GM21529 (cell line): ENCODE data around the gene TNP2.
"Not testable (repeated sequence)": the region's sequence is repeated elsewhere in the genome, so short reads cannot be mapped to it uniquely, and the experiment has no call there.

Experiments
- ATAC-seq: cut with Tn5 transposase; IDR thresholded peaks from one replicate; pipeline ENCODE4 v1.9.1; 2021; ENCODE audit not compliant: unreplicated experiment

TNP2 gene

GRCh38 chr16:11300560-11300892, 31.4 kb upstream of the TNP2 start:
- no peak for ATAC-seq

- no peak for ATAC-seq
Observed at GRCh38 chr16:11299865-11300559, 30.9 kb upstream of the TNP2 start.

DNA sequence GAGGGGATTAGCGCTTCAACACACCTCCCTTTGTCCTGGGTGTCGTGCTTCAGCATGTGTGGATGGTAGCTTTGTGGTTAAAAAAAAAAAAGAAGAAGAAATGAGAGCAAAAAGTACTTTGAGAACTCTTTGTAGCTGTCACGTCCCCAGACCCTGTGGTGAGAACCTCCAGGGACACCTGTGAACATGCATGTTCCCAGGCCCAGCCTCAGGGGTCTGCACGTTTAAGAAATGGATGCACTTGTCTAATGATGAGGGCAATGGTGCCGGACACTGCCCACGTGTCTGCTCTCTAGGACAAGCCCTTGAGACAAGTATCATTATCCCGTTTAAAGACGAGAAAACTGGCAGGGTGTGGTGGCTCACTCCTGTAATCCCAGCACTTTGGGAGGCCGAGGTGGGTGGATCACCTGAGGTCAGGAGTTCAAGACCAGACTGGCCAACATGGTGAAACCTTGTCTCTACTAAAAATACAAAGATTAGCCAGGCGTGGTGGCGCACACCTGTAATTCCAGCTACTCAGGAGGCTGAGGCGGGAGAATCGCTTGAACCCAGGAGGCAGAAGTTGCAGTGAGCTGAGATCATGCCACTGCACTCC, 29.9 kb upstream of the TNP2 start:
- ATAC-seq: not testable (repeated sequence)

GRCh38 chr16:11298143-11298900, 29.2 kb upstream of the TNP2 start:
- ATAC-seq: no peak

DNA sequence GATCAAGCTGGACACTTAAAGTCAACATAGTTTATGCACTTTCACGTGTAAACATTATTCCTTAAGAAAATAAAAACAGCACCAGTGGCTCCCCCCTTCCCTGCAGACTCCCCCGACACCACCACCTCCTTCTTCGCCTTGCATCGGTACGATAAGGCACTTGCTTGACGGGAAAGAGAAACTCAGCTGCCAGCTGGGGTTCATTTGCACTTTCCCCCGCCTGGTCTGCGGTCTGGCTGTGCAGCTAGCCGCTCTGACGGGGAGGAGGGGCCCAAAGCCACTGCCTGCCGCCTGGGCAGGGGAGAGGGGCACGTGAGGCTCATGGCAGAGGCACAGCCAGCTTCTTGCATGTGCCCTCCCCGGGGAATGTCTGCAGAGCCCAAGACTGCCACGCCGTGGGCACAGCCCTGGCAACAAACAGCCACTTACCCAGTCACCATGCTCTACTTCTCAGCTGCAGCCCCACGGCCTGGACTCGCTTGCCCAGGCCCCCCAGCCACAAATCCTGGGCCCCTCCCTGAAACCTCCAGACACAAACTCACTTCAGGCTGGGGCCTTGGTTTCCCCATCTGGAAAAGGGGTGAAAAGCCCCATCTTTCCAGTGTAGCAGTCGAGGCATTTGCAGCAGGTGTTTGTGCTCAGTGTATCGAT, 28.5 kb upstream of the TNP2 start:
- ATAC-seq: peak; percentile 79

DNA sequence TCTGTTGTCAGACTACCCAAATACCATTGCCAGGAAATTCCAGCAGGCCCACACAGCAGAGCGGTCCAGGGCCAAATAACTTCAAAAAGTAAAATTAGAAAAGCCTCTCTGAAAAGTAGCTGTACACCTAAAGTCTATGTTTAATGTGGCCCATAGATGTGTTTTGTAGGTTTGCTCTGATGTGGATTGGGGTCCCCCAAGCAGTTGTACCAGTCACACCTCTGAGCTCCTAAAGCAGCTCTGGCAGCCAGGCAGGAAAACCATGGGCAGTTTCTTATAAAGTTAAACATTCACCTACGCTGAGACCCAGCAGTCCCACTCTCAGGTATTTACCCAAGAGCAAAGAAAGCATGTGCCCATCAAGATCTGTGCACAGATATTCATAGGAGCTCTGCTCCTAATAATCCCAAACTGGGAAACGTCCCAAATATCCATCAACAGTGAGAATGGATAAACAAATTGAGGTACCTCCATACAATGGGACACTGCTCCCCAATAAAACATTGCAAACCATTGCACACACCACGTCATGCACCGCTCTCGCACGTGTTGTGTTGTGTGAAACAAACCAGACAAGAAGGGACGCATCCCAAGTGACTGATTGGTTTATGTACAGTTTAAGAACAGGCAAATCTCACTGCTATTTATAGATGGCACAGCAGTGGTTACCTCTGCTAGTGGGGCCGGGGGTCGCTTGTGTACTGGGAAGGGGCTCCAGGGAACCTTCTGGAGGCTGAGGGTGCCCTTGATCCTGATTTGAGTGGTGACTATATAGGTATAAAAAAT, 27.8 kb upstream of the TNP2 start:
- ATAC-seq: peak; percentile 5

- no peak for ATAC-seq
Observed at GRCh38 chr16:11296351-11296705, 27.2 kb upstream of the TNP2 start.

GRCh38 chr16:11295672-11296071, 26.5 kb upstream of the TNP2 start:
- no peak for ATAC-seq

GRCh38 chr16:11292076-11292748, 23.1 kb upstream of the TNP2 start:
- ATAC-seq: no peak

GRCh38 chr16:11291091-11291703, 22.1 kb upstream of the TNP2 start:
- ATAC-seq: no peak

GRCh38 chr16:11290102-11290893, 21.2 kb upstream of the TNP2 start:
- ATAC-seq: no peak

GRCh38 chr16:11289696-11290095, 20.6 kb upstream of the TNP2 start:
- not testable (repeated sequence) for ATAC-seq

- no peak for ATAC-seq
Observed at GRCh38 chr16:11289202-11289601, 20.1 kb upstream of the TNP2 start.

DNA sequence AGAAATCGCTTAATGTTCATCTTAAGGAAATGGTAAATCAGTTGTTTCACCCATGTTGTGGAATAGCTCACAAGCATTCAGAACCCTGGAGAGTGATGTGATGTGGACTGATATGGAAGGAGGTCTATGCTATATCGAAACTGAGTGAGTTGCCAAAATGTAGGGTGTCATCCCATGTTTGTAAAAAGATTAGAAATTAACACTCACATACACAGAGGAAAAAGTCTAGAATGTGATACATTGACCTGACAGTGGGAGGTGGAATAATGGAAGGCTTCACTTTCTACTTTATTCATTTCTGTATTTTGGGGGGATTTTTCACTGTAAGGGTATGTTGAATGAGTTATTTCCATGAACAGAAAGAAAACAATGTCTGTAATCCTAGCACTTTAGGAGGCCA, 16.7 kb upstream of the TNP2 start:
- ATAC-seq: no peak

- ATAC-seq: no peak
Observed at GRCh38 chr16:11283820-11284248, 14.7 kb upstream of the TNP2 start.

DNA sequence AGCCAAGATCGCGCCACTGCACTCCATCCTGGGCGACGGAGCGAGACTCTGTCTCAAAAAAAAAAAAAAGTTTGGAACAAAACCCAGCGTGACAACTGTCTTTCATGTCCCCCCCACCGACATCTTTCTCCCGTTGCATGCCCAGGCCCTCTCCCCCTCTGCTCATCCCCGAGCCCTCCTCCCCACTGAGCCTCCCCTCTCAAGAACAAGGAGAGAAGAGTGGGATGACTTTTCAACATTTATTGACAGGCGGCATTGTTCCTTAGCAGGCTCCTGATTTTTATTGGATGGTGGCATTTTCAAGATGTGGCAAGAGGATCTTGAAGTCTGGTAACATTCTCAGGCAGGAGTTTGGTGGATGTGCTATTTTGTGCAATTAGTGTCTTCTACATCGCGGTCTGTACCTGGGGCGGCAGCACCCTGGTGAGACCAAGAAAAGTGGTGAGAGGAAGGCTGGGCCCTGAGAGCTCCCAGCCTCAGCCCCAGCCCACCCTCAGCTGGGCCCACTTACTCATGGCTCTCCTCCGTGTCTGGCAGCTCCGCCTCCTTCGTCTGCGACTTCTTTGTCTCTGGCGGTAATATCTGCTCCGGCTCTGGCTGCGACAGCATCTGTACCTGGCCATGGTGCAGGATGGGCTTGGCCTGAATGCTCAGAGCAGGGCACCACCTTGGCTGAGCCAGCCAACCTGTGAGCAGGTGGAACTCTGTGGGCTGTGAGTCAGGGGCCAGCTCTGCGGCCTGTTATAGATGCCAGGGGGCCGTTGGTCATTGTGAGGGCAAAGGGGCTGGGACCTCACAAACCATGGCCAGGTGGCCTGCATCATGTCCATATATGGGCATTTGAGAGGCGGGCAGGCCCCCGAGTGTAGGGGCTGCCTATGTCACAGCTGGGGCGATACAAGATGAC, 11.7 kb upstream of the TNP2 start, which contains the start of gene PRM1:
Gene PRM1 (minus strand): TSS at position 715 of the 907 bp plus-strand sequence. CDS start 92 bp downstream, at position 623.
- no peak for ATAC-seq

- no peak for ATAC-seq
Observed at GRCh38 chr16:11278681-11279628, 9.8 kb upstream of the TNP2 start.
